ENCODE measurements around the gene ALOX12B.

DNA sequence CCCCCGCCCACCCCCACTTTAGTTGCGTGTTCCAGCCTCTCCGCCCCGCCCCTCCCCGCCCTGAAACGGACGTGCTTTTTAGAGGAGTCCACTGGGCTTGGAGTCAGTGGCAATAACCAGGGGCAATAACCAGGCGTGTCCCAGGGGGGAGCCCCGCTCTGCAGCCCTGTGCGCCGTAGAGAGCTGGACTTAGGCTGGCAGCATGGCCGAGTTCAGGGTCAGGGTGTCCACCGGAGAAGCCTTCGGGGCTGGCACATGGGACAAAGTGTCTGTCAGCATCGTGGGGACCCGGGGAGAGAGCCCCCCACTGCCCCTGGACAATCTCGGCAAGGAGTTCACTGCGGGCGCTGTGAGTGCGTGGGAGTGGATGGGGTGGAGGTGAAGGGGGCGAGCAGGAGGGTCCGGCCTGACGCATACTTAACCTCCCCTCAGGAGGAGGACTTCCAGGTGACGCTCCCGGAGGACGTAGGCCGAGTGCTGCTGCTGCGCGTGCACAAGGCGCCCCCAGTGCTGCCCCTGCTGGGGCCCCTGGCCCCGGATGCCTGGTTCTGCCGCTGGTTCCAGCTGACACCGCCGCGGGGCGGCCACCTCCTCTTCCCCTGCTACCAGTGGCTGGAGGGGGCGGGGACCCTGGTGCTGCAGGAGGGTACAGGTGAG is 48.4 kb downstream of the ALOX12B start, which contains the start of gene ALOX15B:
- TF ChIP-seq POLR2A (IDR thresholded peaks at IDR 0.05; ENCODE audit: low read length) (no peak), GATA1 (IDR thresholded peaks at IDR 0.05; ENCODE audit: low read depth, low read length) (no peak)

All from erythroblast (primary cell).